SK-N-MC (cell line): ENCODE measurements around the gene MYO5B.

Experiments
- EZH2 ChIP-seq: fragments of 200-600 bp; sonication (generic); IDR thresholded peaks from one replicate; pipeline ENCODE4 v1.6.1; 2017; ENCODE audit warnings: antibody characterized with exemption
- FOXP2 ChIP-seq: optimal IDR thresholded peaks from 2 replicates; pipeline ENCODE3; 2011; ENCODE audit warnings: mild to moderate bottlenecking, moderate library complexity; ENCODE audit not compliant: insufficient read depth; ENCODE audit errors: extremely low read length, control extremely low read depth
- POLR2AphosphoS5 ChIP-seq: IDR thresholded peaks from 2 replicates; pipeline ENCODE4 v1.6.1; 2012; ENCODE audit warnings: mild to moderate bottlenecking, low read depth, low read length, borderline replicate concordance

DNA sequence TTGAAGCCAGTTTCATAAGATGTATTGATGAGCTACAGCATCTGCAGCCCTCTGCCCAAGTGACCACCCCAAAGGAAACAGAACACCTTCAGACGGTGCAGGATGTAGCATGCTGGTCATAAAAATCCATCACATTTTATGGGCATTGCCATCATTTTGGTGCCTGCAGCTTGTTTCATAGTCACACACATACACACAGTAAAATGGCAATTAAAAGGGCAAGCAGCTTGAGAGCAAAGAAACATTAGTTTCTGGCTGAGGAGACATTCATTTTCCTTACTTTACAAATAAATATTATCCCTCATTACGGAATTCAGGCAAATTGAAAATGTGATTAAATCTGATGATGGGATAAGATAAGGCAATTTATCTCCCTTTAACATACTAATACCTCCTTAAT is 13.4 kb downstream of the MYO5B start:
- no peak for TF ChIP-seq FOXP2
- no peak for TF ChIP-seq EZH2
- no peak for TF ChIP-seq POLR2AphosphoS5
